HCEC 1CT (cell line): ENCODE data around the gene UNC5C.

Source experiments
- DNase-seq: peaks from one replicate; pipeline ENCODE4 v3.0.0-alpha.2; 2017

UNC5C gene

DNA sequence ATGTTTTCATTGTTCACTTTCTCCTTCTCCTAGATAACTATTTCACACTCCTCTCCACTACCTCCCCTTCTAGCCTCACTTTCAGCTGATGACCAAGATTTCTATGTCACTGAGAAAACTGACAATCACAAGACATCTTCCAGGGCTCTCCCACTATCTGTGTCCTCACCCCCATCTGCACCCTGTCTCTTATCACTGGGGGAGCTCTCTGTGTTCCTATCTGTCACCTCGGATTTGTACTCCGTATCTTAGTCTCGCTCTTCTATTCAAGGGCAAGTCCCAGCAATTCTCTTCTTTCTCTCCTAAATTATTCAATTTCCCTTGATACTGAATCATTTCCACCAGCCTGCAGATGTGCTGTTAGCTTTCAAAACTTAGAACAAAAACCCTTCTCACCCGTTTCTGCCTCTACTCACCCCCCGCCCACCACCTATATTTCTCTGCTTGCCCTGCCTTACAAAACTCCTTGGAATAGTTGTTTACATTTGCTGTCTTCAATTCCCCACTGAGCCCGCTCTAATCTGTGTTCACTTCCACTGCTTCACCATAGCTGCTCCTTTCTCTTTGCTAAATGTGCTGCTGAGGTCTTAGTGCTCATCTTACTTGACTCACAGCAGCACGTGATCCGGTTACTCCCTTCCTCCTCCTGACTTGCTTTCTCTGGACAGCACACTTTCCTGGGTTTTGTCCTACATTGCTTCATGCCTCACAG, 293.2 kb downstream of the UNC5C start:
- no peak for DNase-seq

DNA sequence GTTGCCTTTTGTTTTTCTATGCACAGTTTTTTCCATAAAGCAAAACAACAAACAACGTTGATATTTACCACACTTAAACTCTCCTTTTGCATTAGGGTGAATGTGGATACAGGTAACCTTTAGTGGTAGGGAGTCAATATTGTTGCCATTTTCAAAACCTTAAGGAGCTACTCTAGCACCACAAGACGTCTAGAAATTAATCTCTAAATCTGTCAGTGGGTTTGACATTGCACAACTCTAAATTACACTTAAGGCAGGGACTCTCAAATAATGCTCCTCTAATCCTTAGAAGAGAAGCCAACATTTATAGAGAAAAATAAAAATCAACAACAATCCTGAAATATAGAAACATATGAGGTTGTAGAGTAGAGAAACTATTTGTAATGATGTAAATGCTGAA, 297.2 kb downstream of the UNC5C start:
- DNase-seq, result no peak

DNA sequence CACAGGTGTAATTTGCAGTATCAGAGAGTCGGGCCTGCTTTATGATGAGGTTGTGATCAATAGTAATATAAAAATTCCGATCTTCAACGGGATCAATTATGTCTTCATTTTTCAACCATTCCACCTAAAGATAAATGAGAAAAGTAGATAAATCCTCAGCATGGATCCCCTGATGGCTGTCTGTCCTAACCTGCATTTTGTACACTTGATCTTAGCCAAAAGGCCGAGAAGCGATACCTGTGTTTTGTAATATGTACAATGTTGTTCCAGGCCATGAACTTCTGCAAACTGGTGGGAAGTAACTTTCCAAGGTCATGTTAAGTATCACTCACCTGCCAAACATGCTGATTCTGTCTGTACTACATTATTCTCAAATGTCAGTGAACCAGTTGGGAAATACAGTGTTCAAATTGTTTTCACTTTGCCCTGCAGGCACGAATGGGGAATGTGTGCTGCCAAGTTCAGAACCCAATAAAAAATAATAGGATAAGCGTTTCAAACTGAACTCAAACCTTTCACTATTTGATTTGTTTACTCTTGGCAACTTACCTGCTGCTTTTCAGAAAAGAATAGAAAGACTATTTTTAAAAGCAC, 298.1 kb downstream of the UNC5C start:
- no peak for DNase-seq

DNA sequence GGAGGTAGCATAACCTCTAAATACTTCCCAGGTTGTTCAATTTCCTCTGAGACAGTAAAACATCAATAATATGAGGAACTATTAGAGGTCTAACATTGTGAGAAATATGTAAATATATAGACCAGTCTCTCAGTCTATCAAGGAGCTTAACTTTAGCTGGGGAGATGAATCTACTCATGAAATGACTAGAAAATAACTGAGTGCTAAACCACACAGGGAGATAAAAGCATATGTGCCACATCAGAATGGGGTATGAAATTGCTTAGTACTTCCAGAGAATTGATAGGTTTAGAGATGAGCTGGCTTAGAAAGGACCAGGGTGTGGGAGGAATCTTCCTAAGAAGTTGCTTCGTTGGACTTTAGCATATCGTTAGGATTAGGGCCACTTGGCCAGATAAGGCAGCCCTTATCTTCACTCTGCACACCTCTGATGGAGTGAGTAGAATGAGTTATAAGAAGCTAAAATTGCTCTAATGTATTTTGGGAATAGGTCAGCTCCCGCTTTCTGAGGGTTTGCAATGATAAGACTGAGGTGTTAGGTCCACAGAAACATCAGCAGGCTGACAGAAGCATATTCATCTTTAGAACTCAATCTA, 299.2 kb downstream of the UNC5C start:
- DNase-seq, result no peak

DNA sequence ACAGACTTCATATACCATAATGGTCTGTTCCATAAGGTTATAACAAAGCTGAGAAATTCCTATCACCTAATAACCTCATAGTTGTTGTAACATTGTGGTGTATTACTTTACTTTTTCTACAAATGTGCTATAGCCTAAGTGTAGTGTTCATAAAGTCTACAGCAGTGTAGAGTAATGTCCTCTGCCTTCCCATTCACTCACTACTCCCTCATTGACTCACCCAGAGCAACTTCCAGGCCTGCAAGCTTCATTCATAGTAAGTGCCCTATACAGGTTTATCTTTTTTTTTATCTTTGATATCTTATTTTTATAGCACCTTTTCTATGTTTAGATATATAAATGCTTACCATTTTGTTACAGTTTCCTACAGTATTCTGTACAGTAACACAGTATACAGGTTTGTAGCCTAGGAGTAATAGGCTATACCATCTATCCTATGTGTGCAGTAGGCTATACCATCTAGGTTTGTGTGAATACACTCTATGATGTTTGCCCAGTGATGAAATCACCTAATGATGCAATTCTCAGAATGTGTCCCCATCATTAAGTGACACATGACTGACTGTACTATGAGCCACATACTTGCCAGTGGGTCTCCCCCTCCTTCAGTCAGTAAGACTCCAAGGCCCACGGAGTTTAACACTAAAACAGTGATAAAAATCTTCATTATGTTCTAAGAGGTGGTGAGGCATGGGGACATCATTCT, 299.9 kb downstream of the UNC5C start:
- DNase-seq, result no peak

DNA sequence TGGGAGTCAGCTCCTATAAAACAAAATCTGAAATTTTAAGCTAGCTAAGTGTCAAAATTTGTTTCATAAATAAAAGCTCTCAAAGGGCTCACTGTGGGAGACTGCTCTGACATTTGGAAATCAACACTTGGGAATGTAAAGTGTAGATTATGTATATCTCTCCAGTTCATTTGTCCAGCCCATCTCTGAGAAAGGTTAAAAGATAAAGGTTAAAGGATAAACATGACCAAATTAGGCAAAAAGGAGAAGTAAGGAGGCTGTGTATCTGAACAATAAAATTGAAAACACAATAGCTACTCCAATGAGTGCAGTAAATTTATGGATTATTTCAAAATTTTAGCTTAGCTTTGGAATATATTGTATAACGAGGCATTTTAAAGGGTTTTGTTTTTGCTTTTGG, 304.9 kb downstream of the UNC5C start:
- DNase-seq, result no peak

DNA sequence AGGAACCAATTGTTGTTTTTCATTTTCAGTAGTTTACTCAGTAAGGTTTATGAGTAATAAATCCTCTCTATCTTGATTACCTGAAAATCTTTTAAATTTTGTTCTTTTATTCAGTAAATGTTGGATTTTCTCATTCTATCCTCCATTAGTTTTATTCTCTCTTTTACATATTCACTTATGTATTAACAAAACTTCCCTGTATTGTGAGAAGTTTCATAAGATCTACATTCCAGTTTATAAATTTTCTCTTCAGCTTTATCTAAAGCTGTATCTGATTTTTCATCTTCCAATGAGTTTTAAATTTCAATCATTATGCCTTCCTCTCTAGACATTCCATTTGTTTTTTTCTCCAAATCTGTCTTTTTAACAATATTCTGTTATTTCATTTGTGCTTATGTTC, 310.2 kb downstream of the UNC5C start:
- DNase-seq, result no peak

DNA sequence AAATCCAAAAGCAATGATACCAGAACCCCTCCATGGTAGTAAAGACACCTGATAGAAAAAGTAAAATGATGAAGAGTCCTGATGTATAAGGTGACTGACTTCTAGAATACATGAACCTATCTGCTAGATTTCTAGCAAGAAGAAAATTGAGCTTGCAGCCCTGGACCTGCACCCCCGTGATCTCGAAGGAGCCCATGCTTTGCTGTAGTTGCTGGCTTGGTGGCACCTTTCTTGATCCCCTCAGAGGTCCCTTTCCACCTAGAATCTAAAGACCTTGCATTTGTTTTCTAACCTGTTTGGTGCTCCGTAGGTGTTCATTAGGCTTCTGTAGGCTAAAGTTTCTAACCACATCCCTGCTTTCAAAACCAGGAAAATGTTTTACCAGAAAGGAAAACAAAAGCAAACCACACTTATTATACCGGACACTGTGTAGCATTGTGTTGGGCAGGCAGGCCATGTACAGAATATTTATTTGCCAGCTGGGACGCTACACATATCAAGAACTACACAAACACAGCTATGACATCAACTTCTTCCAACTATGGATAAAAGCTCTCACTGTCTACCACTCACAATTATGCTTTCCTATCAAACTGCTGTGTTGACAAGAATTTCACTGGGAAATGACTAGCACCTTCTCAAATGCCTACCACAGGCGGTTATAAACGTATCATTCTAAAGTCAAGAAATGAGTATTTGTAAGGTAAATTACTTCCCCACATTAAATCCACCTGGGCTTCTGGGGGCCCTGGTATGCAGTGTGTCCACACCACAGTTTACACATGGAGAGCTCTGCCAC, 316.2 kb downstream of the UNC5C start:
- no peak for DNase-seq

DNA sequence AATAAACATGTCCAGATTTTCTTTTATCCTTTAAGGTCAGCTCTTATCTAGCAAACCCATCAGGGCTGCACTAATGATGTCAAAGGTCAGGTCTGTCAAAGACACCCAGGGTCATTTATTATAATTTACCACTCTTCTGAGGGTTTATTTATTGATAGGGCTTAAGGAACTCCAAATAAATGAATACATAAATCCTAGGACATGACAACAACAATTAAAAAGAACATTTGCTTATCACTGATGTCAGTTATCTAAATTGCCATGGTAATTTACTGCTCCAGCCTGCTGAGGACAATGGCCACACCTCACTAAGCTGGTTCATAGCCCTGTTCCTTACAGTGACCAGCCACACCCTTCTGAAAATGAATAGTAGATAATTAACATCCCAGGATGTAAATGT, 317.1 kb downstream of the UNC5C start:
- no peak for DNase-seq

DNA sequence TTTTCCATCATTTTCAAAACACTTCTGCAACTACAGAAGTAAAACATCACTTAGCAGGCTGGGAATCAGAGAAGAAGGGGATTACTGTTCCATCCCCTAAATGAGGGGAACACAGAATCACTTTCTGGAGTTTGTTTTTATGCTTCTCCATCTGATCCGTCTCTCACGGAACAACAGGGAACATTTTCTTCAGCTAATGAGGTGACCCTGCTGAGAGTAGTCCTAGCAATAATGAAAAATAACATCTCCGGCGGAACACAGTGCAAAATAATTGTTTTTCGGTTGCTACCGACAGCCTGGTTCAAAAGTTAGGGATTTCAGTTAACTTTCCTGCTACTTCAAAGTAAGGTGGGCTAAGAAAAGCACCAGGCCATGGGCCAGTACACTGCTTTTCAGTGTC, 322.9 kb downstream of the UNC5C start:
- DNase-seq, result no peak

DNA sequence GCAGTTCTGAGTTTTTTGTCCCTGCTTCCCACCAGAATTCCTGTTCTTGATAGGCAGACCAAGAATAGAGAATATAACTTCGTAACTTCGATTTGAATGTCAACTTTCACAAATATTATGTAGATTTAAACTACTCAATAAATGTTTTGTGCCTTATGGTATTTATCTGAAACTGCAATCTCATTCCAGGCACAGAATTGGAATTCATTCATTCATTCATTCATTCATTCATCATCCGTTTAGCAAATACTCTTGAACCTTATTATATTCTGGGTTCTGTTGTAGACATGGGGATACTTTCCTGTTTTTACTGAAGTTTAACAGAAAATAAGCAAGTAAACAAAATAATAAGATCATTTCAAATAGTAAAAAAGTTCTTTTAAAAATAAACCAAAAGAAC, 324.4 kb downstream of the UNC5C start:
- DNase-seq, result no peak

DNA sequence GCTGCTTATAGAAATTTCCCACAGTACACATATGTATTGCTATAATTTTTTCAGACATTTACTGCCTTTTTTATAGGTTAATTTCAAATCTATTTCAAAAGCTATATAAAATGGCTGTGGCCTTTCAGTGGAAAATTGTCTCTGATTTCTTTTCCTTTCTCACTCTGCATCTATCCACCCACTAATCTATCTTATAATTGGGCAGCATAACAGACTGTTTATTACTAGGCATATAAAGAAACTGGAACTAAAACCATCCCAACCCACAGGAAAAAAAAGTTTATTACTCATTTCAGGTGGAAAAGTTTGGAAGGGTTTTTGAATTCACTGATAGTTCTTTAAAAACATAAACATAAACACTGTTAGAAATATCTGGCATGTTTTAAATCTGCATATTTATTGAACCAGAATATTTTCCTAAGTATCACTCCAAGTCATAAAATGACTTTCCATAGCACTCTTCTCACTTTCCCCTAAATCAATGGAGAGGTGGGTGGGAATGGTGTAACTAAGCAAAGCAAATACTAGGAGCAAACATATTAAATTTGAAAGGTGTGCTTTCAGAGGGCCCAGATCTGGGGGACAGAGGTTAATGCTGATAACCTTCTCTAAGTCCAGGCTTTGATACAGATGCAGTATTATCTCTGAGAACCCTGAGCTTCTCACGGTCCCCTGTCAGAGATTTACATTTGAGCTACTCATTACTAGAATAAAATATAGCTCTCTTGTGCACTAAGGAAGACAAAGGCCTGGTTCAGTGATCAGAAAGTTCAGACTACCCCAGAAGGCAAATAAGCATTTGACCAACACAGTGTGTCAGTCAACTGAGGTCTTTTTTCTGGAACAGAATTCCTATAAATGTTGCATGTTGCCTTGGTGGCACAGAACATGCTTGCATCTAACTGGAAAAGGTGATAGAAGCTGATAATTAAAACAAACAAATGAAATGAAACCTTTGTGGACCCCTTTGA, 328.3 kb downstream of the UNC5C start:
- DNase-seq, result no peak

DNA sequence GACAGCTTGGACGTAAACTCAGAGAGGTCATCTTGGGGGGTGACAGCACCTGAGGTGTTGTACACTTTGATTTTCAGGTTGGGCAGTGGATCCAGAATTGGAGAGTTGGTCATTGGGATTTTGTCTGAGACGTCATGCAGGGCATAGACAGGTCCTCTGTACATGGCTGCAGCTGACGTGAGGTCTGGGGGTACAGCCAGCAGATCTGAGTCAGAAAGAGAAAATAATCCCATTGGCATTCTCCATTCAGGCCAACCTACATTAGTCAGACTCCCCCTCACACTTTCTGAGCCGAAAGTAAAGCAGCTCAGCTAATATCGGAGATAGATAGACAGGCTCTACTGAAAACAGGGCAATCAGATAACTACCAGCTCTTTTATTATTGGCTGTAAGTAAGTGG, 329.7 kb downstream of the UNC5C start:
- peak; percentile 33 for DNase-seq

DNA sequence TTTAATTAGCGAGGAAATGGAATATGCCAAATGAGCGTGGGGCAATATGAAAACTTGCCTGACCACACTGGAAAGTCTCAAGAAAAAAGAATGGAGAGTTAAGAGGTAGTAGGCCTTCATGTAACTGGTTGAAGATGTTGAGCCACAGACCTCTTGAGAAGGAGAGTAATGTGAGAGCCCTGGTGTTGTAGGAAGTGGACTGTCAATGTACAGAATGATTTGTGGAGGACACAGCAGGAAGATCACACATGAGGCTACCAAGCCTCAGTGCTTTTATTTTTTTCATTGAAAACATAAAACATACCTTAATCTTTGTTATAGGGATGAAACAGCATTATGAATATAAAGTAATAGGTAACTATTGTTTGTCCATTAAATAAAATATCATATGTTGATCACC, 331.6 kb downstream of the UNC5C start:
- no peak for DNase-seq

DNA sequence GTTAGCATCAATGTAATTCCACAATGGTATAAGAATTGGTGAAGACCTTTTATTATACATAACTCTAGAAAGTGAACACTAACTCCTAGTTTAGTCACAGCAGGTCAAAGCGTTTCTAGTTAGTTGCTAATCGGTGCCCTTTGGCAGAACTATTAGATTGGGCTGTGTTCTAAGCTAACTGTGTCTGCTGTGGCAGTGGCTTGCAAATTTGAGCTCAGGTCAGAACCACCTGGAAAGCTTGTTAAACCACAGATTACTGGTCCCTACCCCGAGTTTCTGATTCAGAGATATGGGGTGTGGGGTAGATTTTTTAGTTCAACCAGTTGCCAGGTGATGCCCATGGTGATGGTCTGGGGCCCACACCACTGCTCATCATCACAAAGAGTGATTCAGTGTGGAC, 332.1 kb downstream of the UNC5C start:
- DNase-seq, result no peak

DNA sequence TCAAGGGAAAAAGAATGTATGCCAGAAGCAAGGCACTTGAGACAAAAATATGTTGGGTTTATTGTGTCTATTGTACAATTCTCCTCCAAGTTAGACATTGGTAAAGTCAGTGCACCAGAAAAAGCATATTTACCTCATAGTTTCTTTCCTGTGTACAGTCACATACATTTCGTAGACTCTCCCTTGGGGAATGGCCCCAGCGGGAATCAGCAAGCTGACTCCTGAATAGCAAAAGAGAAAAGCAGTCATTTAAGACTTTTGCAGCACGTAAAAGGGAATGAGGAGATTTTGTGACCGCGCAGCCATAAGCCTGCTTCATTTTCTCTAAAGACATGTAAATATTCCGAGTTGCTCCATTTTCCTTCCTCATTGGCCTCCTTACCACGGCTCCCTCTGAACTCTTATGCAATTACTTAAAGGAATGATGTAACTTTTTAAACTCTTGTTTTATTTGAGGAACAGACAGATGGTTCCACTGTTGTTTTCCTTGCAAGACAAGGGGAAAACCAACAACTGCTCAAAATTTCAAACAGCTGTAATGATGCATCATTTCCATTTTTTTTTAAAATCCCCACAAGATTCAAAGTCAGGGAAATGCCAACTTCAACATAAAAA, 332.7 kb downstream of the UNC5C start:
- DNase-seq, result no peak

DNA sequence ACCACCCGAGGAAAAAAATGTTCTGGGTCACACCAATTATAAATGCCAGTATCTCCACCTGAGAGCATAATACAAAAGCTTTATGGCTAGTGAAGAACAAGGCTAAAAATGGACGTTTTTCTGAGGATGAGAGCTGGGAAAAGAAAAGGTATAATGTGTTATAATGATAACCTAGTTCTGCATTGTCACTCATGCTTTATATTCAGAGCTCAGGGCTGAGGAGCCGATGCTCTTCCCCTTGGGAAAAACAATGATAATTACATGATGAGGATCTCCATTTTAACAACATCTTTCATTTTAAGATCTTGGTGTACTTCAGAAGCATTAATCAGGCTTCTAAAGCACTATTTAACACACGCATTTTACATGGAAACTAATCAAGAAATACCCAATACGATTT, 333.7 kb downstream of the UNC5C start:
- no peak for DNase-seq

DNA sequence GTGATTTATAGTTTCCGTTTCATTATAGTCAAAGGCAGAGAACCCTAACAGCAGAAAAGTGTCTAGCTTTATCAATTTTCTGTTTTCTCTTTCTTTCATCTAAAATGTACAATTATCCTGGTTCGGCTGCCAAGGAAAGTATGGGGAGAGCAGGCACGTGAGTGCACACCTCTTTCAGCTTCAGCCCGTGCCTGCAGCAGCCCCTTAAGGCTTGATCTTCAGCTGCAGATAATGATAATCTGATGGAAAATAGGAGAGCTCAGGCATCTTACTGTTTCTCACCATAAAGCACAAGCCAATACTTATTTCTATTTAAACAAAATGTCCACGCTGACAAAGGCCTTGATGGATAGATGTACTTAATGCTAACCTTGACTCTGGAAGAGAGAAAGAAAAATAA, 334.4 kb downstream of the UNC5C start:
- no peak for DNase-seq

DNA sequence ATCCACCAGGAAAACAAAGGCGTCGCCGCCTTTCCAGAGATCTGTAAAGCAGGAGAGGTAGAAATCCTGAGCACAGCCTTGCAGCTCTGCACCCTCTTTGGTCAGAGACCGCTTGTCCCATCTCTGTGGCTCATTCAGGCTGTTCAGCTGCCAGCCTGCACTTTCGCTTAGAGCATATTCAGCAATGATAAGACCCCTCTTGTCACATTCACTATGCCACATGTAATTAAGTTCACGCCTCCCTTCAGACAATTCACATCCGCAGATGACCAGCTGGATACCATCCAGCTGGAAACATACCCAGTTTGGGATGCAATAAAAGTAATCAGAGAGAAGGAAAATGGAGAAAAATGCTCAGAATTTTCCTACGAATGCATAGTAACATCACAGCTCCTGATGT, 335.4 kb downstream of the UNC5C start:
- DNase-seq, result no peak

DNA sequence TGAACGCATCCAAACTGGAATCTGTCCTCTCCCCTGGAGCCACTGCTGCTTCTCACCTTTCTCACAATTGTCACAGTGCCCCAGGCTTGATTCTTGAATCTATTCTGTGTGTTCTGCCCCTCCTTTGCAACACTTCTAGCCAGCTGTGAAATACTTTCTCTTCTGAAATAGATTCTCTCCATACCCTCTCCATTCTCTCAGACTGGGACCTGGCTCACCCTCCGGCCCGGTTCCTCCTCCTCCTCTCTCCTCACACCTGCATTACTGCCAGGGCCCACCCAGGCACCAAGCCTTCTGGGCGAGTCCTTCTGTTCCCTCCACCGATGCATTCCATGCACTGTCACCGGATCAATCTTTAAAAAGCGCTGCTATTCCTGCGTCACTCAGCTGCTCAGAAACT, 336.1 kb downstream of the UNC5C start:
- DNase-seq, result no peak

DNA sequence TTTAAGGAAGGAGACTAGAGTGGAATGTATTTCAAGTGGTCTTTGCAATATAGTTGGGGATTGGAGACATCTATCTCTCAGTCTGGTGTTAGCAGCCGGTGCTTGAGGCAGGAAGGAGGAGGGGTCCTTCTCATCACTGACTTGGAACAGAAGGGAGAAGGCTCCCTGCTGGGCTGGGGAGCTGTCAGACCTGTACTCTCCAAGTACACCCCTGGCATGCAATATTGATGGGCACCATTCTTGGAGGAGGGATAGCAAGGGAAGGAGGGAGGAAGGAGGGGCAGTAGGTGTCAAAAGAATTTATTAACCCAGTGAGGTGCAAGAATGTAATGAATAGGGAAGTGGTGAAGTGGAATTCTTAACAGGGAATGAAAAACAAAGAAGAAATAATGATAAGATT, 338.8 kb downstream of the UNC5C start:
- no peak for DNase-seq

DNA sequence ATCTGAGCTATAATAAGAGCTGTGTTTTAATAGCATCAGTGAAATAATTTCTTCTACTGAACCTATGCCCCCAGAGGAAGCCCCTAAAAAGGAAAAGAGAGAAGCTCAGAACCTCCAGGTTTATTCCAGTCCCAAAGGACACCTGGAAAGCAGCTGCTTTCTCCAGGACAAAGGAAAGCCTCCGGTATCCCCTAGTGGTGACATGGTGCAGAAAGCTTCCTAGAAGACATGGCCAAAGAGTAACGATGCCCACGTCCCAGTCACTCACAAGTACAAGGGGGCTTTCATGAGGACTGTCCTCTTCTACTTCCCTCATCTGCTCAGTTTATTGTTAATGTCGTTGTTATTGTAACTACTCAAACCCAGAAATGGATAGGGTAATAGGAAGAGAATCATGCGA, 343.9 kb downstream of the UNC5C start:
- no peak for DNase-seq
